Neural progenitor cell (in vitro differentiated cells): ENCODE results near the gene ARHGAP15. TPM values are rescaled to one million over a fixed set of nuclear protein-coding genes. Genes with fewer than 3 reads are reported as not detected.

Source experiments
- DNase-seq: peaks from one replicate; pipeline ENCODE4 v3.0.0-alpha.2; 2016; ENCODE audit warnings: low spot score
- H2AFZ ChIP-seq: fragments of 200-600 bp; sonication (generic); replicated peaks from 2 replicates; pipeline ENCODE4 v1.6.1; 2016; ENCODE audit warnings: antibody characterized with exemption
- H3F3A ChIP-seq: fragments of 200-600 bp; sonication (generic); 2 replicates; pipeline ENCODE4 v1.6.1; 2016; ENCODE audit warnings: antibody characterized with exemption, low read depth
- H3K27ac ChIP-seq: fragments of 200-600 bp; sonication (generic); 2 replicates; pipeline ENCODE4 v1.5.1; 2016; ENCODE audit warnings: mild to moderate bottlenecking
- H3K27me3 ChIP-seq: fragments of 200-600 bp; sonication (generic); 2 replicates; pipeline ENCODE4 v1.6.1; 2016; ENCODE audit warnings: mild to moderate bottlenecking, moderate library complexity
- H3K36me3 ChIP-seq: fragments of 200-600 bp; sonication (generic); 2 replicates; pipeline ENCODE4 v1.5.1; 2016
- H3K4me1 ChIP-seq: fragments of 200-600 bp; sonication (generic); 2 replicates; pipeline ENCODE4 v1.6.1; 2016; ENCODE audit warnings: mixed run types
- H3K4me2 ChIP-seq: fragments of 200-600 bp; sonication (generic); 2 replicates; pipeline ENCODE4 v1.6.1; 2016
- H3K4me3 ChIP-seq: fragments of 200-600 bp; sonication (generic); 2 replicates; pipeline ENCODE4 v1.5.1; 2016
- H3K79me2 ChIP-seq: fragments of 200-600 bp; sonication (generic); 2 replicates; pipeline ENCODE4 v1.6.1; 2016; ENCODE audit warnings: low read depth
- H3K9ac ChIP-seq: fragments of 200-600 bp; sonication (generic); 2 replicates; pipeline ENCODE4 v1.6.1; 2016
- H3K9me3 ChIP-seq: fragments of 200-600 bp; sonication (generic); 2 replicates; pipeline ENCODE4 v1.5.1; 2016; ENCODE audit warnings: low read depth
- H4K20me1 ChIP-seq: fragments of 200-600 bp; sonication (generic); 2 replicates; pipeline ENCODE4 v1.6.1; 2016; ENCODE audit warnings: low read depth
- H3K27ac Mint-ChIP-seq: 3 replicates; pipeline ENCODE4 v1.8.0; 2021; ENCODE audit warnings: mixed read lengths
- H3K27me3 Mint-ChIP-seq: 2 replicates; pipeline ENCODE4 v1.8.0; 2022; ENCODE audit warnings: low read depth, mild to moderate bottlenecking, inconsistent platforms, moderate library complexity, mixed read lengths; ENCODE audit not compliant: insufficient read depth
- H3K36me3 Mint-ChIP-seq: 3 replicates; pipeline ENCODE4 v1.8.0; 2021; ENCODE audit warnings: mixed read lengths
- H3K4me1 Mint-ChIP-seq: 3 replicates; pipeline ENCODE4 v1.8.0; 2021; ENCODE audit warnings: mixed read lengths
- H3K4me3 Mint-ChIP-seq: 3 replicates; pipeline ENCODE4 v1.8.0; 2021; ENCODE audit warnings: mild to moderate bottlenecking, moderate library complexity, mixed read lengths
- H3K9me3 Mint-ChIP-seq: 3 replicates; pipeline ENCODE4 v1.8.0; 2020; ENCODE audit warnings: mixed read lengths
- EZH2 ChIP-seq: fragments of 200-600 bp; sonication (generic); IDR thresholded peaks from 2 replicates; pipeline ENCODE4 v1.6.1; 2017; ENCODE audit warnings: antibody characterized with exemption, mild to moderate bottlenecking, moderate library complexity
- EZH2phosphoT487 ChIP-seq: fragments of 200-600 bp; sonication (generic); IDR thresholded peaks from 2 replicates; pipeline ENCODE4 v1.6.1; 2017; ENCODE audit warnings: antibody characterized with exemption
- total RNA-seq: library from RNA; depleted of rRNA; stranded (reverse); fragments of >200 nt; gene quantifications from 2 replicates; pipeline ENCODE4 v1.2.3, GENCODE V29; 2015; ENCODE audit warnings: low replicate concordance
- TF ChIP-seq, protein P1 (sequence below): fragments of 200-600 bp; sonication (generic); IDR thresholded peaks from 2 replicates; pipeline ENCODE4 v1.5.1; 2017; ENCODE audit warnings: antibody characterized with exemption, mild to moderate bottlenecking

ARHGAP15 gene
- total RNA-seq, 1 donor from 2014 or later: 5.9 TPM

DNA sequence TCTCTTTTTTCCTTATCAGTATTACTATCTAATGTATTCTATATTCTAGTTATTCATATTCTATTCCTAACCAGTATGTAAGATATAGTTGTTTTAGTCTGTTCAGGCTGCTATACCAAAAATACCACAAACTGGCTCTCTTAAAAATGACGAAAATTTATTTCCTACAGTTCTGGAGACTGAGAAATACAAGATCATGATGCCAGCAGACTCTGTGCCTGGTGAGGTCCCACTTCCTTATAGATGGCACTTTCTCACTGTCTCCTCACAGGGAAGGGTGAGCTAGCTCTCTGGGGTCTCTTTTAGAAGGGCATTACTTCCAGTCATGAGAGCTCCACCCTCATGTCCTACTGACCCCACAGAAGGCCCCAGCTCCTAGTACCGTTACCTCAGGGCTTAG lies 4.8 kb upstream of the ARHGAP15 start:
- H3K4me2 ChIP-seq: no peak overlapping the region
- no peaks in the 10 kb centered on the region for H3K9me3 ChIP-seq
- Mint-ChIP-seq H3K9me3 (no peaks in the 10 kb centered on the region), H3K36me3 (no peaks in the 10 kb centered on the region), H3K4me1 (peaks cover 4% of the 10 kb centered on the region), H3K27me3 (no peaks in the 10 kb centered on the region), H3K27ac (no peak overlapping the region), H3K4me3 (no peak overlapping the region)
- H3K36me3 ChIP-seq: no peaks in the 10 kb centered on the region
- no peaks in the 10 kb centered on the region for H4K20me1 ChIP-seq
- no peak overlapping the region for H3K27ac ChIP-seq
- H3K9ac ChIP-seq: no peak overlapping the region
- H3K79me2 ChIP-seq: no peaks in the 10 kb centered on the region
- H2AFZ ChIP-seq: no peak overlapping the region
- TF ChIP-seq EZH2phosphoT487 (no peak), EZH2 (no peak)
- TF ChIP-seq, protein P1, sequence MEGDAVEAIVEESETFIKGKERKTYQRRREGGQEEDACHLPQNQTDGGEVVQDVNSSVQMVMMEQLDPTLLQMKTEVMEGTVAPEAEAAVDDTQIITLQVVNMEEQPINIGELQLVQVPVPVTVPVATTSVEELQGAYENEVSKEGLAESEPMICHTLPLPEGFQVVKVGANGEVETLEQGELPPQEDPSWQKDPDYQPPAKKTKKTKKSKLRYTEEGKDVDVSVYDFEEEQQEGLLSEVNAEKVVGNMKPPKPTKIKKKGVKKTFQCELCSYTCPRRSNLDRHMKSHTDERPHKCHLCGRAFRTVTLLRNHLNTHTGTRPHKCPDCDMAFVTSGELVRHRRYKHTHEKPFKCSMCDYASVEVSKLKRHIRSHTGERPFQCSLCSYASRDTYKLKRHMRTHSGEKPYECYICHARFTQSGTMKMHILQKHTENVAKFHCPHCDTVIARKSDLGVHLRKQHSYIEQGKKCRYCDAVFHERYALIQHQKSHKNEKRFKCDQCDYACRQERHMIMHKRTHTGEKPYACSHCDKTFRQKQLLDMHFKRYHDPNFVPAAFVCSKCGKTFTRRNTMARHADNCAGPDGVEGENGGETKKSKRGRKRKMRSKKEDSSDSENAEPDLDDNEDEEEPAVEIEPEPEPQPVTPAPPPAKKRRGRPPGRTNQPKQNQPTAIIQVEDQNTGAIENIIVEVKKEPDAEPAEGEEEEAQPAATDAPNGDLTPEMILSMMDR: no peak
- H3K4me1 ChIP-seq: no peaks in the 10 kb centered on the region
- no peaks in the 10 kb centered on the region for H3K27me3 ChIP-seq
- H3K4me3 ChIP-seq: no peak overlapping the region
- no peak for DNase-seq
- H3F3A ChIP-seq: no peaks in the 10 kb centered on the region

GRCh38 chr2:143125717-143126116 lies 3.5 kb upstream of the ARHGAP15 start:
- H3K36me3 Mint-ChIP-seq: no peaks in the 10 kb centered on the region
- H3K27me3 Mint-ChIP-seq: no peaks in the 10 kb centered on the region
- Histone ChIP-seq H3K4me3 (no peak overlapping the region), H3K4me2 (no peak overlapping the region), H3K27me3 (no peaks in the 10 kb centered on the region), H2AFZ (no peak overlapping the region), H3K9me3 (no peaks in the 10 kb centered on the region), H3K79me2 (no peaks in the 10 kb centered on the region), H3K36me3 (no peaks in the 10 kb centered on the region), H4K20me1 (no peaks in the 10 kb centered on the region), H3K27ac (no peak overlapping the region), H3F3A (no peaks in the 10 kb centered on the region), H3K9ac (no peak overlapping the region), H3K4me1 (no peaks in the 10 kb centered on the region)
- H3K4me3 Mint-ChIP-seq: no peak overlapping the region
- H3K4me1 Mint-ChIP-seq: peaks cover 4% of the 10 kb centered on the region
- DNase-seq: no peak
- no peaks in the 10 kb centered on the region for H3K9me3 Mint-ChIP-seq
- H3K27ac Mint-ChIP-seq: no peak overlapping the region
- TF ChIP-seq EZH2 (no peak), EZH2phosphoT487 (no peak)
- TF ChIP-seq, protein P1: no peak

- H3K4me3 ChIP-seq: no peak overlapping the region
- no peaks in the 10 kb centered on the region for H4K20me1 ChIP-seq
- H3K9me3 ChIP-seq: no peaks in the 10 kb centered on the region
- no peak overlapping the region for H3K4me3 Mint-ChIP-seq
- H3K27me3 ChIP-seq: no peaks in the 10 kb centered on the region
- H3F3A ChIP-seq: no peaks in the 10 kb centered on the region
- no peaks in the 10 kb centered on the region for H3K4me1 ChIP-seq
- no peak overlapping the region for H2AFZ ChIP-seq
- TF ChIP-seq, protein P1: no peak
- TF ChIP-seq EZH2phosphoT487: no peak
- no peak for TF ChIP-seq EZH2
- peak overlapping the region; percentile 34 for H3K27ac ChIP-seq
- no peaks in the 10 kb centered on the region for H3K36me3 Mint-ChIP-seq
- H3K9ac ChIP-seq: no peak overlapping the region
- H3K4me2 ChIP-seq: no peak overlapping the region
- H3K27ac Mint-ChIP-seq: no peak overlapping the region
- DNase-seq: no peak
- no peaks in the 10 kb centered on the region for H3K79me2 ChIP-seq
- no peaks in the 10 kb centered on the region for H3K27me3 Mint-ChIP-seq
- H3K9me3 Mint-ChIP-seq: no peaks in the 10 kb centered on the region
- peaks cover 14% of the 10 kb centered on the region for H3K4me1 Mint-ChIP-seq
- no peaks in the 10 kb centered on the region for H3K36me3 ChIP-seq
These were observed 3.1 kb downstream of the ARHGAP15 start for GRCh38 chr2:143132355-143132754.
